H4 (cell line): Measurements from ENCODE around the gene SPDYC. TPM values are rescaled to one million over a fixed set of nuclear protein-coding genes. Genes with fewer than 3 reads are reported as not detected.

Experiments used
- DNase-seq: peaks from one replicate; pipeline ENCODE4 v3.0.0-alpha.2; 2015; ENCODE audit warnings: low spot score
- total RNA-seq: library from RNA; depleted of rRNA; stranded (reverse); fragments of >200 nt; shearing (Covaris generic); gene quantifications from 2 replicates; pipeline ENCODE4 v1.2.3, GENCODE V29; 2014

The SPDYC gene
- total RNA-seq, 1 experiment from 2014 or later: not detected

DNA sequence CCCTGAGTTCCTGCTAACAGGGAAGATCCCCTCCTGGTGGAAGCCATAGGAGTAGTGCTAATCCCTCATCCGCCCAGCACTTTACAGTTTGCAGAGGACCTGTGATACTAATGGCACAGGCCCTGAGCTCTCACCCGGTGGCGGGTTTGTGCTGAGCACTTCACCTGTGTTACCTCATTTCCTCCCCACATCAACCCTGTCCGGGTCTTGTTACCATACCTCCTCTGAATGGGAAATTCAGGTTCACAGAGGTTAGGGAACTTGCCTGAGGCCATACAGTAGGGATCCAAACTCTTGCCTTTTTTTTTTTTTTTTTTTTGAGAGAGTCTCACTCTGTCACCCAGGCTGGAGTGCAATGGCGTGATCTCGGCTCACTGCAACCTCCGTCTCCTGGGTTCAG, 36.9 kb downstream of the SPDYC start:
- DNase-seq: peak; percentile 2

DNA sequence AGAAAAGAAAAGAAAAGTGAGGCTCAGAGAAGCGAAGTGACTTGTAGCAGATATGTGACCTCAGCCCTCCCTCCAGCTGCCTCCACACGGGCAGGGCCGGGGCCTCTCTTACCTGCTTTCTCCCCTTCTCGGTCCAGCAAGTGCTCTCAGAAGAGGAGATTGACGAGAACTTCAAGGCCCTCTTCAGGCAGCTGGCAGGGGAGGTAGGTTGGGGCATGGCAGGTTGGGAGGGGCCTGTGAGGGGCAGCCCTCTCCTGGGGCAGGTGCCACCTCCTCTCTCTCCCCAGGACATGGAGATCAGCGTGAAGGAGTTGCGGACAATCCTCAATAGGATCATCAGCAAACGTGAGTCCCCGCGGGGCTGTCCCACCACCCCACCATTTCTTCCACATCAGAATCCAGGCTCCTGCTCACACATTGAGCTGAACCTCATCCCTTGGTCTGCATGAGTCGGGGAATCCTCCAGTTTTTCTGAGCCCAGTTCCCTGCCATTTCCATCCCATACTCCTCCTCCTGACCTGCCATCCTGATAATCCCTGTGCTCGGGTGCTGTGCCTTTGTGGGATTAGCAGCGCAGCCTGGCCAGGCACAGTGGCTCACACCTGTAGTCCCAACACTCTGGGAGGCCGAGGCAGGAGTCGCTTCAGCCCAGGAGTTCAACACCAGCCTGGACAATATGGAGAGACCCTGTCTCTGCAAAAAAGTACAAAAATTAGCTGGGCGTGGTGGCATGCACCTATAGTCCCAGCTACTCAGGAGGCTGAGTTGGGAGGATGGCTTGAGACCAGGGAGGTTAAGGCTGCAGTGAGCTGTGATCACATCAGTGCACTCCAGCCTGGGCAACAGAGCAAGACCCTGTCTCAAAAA, 38.1 kb downstream of the SPDYC start:
- DNase-seq: no peak

DNA sequence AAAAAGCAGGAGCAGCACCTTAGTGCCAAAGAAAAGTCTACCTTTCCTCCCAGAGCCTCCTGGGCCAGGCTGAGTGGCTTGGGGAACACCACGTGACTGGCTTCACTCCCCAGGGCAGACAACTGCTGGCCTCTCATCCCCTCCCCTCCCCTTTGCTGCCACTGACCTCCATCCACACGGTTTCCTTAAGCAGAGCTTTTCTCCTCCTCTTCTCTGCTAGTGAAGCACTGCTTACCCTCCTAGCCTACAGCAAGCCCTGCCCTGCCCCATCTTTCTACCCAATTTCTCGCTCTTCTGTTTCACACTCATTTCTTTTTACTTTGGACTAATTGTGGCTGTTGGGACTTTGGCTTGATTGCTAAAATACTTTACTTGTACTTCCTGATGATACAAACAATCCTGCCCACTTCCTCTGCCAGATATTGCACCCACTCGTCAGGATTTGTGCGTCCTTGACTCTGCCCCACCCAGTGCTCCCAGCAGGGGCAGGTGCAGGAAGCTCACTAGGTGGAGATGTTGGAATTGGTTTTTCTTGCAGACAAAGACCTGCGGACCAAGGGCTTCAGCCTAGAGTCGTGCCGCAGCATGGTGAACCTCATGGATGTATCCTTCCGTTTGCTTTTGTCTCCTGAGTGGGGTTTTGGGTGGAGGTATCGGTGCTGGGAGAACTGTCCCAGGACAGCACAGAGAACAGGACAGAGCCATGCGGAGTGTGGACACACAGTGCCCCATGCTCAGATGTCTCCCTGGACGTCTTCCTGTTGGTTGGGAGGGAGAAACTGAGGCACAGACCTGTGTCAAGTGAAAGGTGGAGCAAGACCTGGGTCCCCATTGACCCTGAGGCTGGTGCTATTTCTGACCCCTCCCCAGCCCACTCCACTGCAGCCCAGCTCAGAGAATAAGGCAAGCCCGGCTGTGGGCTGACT, 39.0 kb downstream of the SPDYC start:
- DNase-seq: peak; percentile 1

DNA sequence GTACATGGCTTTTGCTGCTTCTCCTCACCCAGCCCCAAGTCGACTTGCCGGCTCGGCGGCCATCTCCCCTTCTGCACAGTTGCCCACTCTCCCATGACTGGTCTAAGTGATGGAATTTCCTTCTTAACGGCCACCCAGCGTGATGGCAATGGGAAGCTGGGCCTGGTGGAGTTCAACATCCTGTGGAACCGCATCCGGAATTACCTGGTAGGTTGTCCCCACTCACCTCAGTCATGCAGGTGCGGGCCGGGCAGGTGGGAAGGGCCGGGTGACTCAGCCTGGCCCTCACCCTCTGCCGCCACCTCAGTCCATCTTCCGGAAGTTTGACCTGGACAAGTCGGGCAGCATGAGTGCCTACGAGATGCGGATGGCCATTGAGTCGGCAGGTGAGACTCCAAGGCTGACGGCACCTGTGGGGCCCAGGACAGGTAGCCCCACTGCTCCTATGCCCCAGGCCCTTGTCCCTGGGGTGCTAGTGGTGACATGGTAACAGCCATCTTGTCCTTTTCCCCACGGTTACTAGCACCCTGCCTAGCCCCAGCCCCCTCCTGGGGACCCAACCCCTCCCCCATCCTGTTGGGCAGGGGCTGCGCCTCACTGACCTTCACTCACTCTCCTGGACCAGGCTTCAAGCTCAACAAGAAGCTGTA, 39.8 kb downstream of the SPDYC start:
- no peak for DNase-seq

DNA sequence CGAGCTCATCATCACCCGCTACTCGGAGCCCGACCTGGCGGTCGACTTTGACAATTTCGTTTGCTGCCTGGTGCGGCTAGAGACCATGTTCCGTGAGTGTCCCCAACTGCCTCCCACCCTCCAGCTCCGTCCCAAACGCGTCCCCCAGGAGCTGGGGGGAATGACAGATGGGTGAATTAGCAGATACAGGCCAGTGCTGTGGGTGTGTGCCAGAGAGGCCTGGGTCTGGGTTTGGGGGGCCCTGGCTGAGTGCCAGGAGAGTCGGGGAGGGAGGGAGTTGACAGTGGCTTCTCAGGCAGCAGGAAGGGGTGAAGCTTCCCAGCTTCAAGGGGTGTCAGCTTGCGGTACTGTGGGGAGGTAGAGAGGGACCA, 40.3 kb downstream of the SPDYC start:
- no peak for DNase-seq

DNA sequence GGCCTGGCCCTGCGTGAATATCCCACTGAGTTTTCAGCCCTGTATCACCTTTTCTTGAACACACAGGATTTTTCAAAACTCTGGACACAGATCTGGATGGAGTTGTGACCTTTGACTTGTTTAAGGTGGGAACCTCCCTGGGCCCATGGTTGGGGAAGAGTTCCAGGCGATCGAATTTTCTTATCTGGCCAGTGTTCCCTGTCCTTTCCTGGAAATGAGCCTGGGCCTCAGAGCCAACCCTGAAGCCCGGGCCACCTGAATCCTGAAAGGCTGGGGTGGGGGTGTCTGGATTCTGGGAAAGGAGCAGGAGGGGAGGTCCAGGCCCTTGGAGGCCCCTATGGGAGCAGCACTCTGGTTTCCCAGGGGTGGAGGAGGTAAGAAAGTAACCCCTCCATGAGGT, 40.7 kb downstream of the SPDYC start:
- no peak for DNase-seq

DNA sequence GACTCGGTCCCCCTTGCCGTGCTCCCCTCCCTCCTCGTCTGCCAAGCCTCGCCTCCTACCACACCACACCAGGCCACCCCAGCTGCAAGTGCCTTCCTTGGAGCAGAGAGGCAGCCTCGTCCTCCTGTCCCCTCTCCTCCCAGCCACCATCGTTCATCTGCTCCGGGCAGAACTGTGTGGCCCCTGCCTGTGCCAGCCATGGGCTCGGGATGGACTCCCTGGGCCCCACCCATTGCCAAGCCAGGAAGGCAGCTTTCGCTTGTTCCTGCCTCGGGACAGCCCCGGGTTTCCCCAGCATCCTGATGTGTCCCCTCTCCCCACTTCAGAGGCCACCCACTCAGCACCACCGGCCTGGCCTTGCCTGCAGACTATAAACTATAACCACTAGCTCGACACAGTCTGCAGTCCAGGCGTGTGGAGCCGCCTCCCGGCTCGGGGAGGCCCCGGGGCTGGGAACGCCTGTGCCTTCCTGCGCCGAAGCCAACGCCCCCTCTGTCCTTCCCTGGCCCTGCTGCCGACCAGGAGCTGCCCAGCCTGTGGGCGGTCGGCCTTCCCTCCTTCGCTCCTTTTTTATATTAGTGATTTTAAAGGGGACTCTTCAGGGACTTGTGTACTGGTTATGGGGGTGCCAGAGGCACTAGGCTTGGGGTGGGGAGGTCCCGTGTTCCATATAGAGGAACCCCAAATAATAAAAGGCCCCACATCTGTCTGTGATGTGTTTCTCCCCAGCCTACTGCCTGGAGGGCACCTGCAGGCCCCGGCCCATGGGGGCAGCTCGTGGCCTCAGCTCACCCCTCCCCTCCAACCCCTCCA, 41.5 kb downstream of the SPDYC start:
- DNase-seq: no peak

DNA sequence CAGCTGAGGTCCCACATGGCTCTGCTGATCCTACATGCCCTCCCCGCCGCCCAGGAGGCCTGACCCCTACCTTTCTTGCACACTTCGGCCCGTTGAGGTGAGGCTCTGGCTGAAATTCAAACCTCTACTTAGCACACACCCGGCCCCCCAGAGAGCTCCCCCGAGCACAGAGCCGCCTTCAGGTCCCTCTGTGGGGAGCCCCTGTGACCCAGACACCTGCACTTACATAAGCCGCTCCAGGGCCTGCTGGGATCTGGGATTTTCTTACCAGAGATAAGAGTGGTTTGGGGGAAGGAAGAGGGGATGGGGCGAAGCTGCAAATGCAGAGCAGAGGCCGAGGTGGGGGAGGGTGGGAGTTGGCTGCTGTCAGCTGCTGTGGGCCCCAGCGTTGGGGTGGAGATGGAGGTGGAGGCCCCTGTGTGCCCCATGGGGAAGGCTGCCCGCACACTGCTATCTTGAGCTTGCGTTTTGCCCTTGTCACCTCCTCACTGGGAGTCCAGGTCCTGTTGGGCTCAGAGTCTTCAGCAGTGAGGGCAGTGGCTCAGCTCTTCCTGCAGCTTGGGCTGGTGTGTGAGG, 42.3 kb downstream of the SPDYC start:
- DNase-seq: no peak

DNA sequence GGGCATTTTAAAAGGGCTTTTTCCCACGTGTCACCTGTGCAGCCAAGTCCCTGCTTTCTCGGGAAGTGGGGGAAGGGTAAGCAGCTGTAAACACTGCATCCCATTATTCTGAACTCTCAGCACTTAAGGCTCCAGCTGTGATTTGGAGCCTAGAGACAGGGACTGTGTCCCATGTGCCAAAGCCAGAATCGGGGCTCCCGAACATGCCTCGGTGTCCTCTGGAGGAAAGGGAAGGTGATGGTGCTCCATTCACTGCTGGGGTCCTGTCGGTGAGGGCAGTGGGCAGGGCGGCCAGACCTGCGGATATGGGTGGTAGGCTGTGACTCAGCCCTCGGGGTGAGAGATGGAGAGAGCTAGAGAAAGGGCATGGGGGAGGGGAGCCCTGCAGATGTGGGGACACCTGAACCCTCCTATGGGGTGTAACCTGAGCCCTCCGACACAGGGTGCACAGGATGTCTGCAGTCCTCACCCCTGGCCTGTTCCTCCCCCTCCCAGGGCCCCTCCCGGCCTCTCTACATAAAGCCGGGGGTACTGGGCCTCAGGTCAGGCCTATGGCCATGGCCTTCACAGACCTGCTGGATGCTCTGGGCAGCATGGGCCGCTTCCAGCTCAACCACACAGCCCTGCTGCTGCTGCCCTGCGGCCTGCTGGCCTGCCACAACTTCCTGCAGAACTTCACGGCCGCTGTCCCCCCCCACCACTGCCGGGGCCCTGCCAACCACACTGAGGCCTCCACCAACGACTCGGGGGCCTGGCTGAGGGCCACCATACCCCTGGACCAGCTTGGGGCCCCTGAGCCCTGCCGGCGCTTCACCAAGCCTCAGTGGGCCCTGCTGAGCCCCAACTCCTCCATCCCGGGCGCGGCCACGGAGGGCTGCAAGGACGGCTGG, 43.5 kb downstream of the SPDYC start:
- DNase-seq: no peak

DNA sequence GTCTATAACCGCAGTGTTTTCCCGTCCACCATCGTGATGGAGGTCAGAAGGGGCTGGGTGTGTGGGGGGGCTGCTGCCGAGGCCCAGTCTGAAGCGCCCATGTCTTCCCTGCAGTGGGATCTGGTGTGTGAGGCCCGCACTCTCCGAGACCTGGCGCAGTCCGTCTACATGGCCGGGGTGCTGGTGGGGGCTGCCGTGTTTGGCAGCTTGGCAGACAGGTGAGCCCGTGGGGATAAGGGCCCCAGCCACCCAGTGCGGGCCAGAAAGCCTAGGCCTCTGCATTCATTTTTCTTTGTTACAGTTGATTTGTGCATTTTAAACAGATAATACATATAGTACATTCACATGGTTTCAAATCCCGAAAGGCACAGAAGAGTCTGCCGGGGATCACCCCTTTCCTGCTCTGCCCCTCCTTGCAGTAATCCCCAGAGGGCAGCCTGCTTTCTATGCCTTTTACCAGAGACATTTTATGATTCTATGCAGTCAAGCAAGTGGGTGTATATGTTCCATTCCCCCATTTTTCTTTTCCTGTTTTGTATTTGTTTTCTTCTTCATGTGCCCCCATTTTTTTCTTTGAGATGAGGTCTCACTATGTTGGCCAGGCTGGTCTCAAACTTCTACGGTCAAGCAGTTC, 44.3 kb downstream of the SPDYC start:
- DNase-seq: no peak

DNA sequence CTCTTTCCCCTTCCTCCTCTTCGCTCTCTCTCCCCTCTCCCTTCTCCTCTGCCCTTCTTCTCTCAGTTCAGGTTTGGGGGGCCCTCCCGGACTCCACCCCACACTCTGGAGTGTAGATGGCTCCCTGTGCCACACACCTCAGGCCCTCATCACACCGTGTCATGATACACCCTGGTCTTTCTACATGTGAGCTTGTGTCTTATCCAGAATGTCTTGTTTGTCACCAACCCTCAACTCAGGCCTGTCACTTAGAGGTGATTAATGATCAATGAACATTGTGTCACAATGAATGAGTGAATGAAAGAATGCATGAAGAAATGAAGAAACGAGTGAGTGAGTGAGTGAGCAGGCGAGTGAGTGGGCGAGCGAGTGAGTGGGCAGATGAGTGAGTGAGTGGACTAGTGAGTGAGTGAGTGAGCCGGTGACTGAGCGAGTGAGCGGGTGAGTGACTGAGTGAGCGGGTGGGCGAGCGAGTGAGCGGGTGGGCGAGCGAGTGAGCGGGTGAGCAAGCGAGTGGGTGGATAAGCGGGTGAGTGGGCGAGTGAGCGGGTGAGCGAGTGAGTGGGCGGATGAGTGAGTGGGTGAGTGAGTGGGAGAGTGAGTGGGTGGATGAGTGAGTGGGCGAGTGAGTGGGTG, 45.5 kb downstream of the SPDYC start:
- DNase-seq: no peak

DNA sequence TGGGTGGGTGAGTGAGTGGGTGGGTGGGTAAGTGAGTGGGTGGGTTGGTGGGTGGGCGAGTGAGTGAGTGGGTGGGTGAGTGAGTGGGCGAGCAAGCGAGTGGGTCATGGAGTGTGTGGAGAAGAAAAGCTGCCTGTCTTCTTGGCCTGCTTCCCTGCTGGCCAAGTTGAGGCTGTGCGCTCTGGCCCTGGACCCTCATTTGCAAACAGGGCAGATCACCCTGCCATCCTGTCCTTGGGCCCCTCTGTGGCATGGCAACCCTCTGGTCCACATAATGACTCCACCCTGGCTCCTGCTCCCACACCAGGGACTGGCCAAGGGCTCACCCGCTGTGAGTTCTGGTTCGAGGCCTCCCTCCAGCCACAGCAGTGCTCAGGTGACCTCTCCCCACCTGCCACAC, 46.8 kb downstream of the SPDYC start:
- no peak for DNase-seq

DNA sequence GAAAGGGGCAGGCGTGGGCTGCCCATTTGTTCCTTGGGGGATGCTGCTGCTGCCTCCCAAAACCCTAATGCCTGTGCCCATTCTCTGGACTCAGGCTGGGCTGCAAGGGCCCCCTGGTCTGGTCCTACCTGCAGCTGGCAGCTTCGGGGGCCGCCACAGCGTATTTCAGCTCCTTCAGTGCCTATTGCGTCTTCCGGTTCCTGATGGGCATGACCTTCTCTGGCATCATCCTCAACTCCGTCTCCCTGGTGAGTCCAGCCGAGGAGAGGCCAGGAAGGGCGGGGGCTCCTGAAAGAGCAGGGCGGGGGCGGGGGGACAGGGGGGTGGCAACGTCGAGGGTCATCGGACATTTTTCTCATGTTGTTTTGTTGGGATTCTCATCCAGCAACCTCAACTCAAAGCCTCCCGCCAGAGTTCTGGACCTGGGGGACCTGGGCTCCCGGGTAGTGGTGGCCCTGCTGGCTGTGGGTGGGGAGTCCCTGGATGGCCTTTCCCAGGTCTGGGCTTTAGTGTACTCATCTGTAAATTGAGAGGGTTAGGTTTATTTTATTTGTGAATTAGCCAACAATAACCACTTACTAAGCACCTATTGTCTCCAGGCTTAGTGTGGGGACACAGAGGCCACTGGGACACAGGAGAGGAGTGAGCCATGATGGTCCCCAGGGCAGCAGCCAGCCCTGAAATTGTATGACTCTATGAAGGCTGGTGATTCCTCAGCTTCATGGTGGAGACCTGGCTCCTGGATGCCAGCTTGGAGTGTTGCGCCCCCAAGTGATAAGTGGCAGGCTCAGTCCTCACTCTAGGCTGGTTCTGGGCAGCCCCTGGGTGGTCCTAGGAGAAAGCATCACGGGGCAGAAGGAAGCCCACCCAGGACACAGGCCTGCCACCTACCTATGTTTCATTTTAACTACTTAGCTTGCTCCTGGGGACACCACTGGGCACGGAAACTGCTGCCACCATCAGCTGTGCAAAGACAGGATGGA, 47.7 kb downstream of the SPDYC start:
- no peak for DNase-seq

DNA sequence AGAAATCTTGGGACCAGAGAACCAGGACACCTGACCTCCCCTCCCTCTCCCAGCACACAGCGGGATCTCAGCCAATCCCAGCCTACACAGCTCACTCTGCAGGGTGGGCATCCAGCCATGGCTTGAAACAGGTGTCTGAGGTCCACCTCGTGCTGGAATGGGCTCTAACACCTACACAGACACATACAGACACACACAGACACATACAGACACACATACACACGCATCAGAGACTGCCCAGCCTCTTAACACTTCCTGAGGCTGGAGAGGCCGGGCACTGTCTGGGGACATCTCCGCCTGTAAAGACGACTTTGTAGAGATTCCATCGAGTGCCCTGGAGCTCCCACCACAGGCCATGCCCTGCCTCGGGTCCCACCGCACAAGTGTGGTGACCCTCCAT, 48.4 kb downstream of the SPDYC start:
- DNase-seq: no peak

DNA sequence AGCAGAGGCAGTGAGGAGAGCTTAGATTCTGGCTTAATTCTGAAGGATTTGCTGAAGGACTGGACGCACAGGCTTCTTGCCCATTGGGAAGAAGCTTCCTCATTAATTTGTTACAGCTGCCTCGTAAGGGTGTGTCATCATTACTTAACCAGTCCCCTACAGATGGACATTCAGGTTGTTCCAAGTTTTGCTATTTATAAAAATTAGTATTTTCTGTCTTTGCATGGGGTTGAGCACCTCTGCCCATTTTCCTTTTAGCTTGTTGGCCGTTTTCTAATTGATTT, 49.8 kb downstream of the SPDYC start:
- DNase-seq: no peak

DNA sequence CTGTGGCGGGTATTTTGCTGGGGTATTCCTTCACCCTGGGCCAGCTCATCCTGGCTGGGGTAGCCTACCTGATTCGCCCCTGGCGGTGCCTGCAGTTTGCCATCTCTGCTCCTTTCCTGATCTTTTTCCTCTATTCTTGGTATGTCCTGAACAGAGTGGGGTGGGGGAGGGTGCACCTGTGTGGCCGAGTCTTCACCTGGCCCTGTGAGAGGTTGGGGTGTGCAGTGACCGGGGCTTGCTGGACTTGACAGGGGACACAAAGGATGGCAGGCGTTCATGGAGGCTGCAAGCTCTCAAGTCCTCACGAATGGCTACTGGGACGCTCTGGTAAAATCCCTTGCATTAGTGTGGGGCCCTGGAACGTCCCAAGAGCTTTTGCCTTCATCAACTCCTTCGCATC, 51.0 kb downstream of the SPDYC start:
- no peak for DNase-seq
